ENCODE data around the gene PANX2.

The PANX2 gene

DNA sequence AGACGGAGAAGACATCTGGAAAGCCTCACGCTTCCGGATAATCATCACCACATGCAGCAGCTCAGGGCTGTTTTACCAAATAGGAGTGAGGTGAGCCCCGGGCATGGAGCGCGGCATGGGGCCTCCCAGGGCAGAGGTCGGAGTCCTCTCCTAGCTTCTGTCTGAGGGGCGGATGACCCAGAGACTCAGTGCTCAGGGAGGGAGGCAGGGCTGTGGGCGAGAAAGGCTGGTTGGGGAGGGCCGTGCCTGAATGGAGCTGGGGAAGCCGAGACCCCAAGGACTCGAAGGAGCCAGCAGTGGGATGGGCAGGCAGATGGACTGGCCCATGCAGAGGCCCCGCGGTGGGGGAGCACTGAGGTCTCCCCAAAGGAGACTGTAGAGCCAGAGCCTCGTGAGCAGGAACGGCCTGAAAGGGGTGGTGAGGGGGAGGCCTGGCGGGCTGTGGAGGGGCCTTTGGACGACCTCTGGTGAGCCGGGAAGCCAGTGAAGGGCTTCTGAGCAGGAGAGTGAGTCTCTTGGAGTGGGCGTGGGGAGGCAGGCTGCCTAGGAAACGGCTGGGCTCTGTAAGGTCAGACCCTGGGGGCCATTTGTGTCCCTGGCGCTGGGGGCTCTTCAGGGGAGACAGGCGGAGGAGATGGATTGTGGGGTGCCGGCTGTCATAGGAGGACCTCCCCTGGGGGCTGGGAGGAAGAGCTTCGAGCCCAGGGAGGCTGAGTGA is 24.7 kb upstream of the PANX2 start:
- peak in 1 of 42 donors; percentile 26 for DNase-seq
- intact Hi-C loops (cut with DNase I) = loop anchor here (2.0 kb wide), 1 partner anchor 63 kb away; no protein-coding TSS in a partner anchor

DNA sequence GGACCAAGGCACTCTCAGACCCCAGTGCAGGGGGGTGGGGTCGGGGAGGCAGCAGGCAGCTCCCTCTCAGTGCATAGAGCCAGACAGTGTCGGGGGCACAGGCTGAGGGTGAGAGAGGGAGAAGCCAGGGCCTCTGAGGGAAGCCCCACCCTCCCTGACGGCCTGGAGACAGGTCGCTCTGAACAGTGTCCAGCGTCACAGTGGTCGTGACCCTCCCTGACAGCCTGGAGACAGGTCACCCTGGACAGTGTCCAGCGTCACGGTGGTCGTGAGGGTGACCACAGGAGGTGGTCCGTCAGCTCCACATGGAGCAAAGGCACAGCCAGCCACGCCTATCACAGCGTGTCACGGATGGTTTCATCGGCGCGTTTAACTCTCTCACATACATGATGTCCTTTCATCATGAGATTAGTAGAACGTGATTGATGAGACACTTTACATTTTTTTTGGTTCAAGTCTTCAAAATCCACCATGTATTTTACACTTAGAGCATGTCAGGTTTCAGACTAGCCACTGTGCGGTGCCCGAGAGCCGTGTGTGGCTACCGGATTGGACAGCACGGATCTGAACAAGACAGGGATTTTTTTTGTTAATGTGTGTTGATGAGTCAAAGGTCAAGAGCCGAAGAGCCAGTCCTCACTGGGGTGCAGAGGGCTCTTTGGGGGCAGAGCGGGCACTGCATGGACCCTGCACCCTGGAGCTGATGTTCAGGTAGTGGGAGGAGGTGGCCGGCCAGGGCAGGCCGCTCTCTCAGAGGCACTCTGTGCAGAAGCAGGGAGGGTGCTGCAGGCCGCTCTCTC is 23.9 kb upstream of the PANX2 start:
- intact Hi-C loops (cut with DNase I) = loop anchor here (2.0 kb wide), 1 partner anchor 62 kb away; no protein-coding TSS in a partner anchor
- peak in 41 of 42 donors; percentile 55 to 86 (median 73) for DNase-seq

DNA sequence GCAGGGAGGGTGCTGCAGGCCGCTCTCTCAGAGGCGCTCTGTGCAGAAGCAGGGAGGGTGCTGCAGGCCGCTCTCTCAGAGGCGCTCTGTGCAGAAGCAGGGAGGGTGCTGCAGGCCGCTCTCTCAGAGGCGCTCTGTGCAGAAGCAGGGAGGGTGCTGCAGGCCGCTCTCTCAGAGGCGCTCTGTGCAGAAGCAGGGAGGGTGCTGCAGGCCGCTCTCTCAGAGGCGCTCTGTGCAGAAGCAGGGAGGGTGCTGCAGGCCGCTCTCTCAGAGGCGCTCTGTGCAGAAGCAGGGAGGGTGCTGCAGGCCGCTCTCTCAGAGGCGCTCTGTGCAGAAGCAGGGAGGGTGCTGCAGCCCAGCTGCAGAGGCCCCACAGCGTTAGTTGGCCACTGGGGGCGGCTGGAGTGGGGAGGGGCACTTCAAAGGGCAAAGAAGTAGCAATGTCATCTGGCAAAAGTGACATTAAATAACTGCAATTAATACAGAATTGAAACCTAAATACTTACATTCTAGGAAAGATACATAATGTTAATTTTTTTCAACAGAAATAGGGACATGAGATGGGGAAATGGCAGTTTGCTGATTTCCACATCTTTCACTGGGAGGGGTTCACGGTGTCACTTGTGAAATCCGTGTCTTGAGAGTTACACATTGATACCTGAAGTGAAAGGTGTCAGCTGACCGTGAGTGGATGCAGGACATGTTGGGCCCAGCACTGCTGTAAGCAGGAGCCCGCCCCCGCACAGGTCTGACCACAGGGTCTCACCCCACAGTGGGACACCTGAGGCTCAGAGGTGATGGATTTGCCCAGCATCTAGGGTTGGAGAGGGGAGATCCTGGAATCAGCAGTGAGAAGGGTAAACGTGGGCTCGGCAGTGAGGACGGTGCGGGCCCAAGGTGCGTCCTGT is 23.0 kb upstream of the PANX2 start:
- DNase-seq = peak in 1 of 42 donors; percentile 32
- intact Hi-C loops (cut with DNase I) = loop anchor here (2.0 kb wide), 1 partner anchor 61 kb away; no protein-coding TSS in a partner anchor

DNA sequence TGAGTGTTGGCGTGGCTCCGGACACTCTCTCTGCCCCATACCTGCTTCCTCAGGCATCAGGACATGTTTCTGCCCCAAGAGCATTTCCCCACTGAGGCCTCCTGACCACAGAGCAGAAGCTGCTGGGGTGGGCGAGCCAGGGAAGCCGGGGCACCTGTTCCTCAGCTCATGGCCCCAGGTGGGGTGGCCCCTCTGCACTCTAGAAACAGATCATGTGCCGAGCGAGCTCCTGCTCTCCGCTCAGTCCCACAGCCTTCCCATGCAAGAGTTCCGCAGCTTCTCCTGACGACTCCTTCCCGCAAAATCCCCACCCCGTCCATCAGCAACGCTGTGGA is 22.4 kb upstream of the PANX2 start:
- no peak for DNase-seq
- intact Hi-C loops (cut with DNase I) = no loop called here

DNA sequence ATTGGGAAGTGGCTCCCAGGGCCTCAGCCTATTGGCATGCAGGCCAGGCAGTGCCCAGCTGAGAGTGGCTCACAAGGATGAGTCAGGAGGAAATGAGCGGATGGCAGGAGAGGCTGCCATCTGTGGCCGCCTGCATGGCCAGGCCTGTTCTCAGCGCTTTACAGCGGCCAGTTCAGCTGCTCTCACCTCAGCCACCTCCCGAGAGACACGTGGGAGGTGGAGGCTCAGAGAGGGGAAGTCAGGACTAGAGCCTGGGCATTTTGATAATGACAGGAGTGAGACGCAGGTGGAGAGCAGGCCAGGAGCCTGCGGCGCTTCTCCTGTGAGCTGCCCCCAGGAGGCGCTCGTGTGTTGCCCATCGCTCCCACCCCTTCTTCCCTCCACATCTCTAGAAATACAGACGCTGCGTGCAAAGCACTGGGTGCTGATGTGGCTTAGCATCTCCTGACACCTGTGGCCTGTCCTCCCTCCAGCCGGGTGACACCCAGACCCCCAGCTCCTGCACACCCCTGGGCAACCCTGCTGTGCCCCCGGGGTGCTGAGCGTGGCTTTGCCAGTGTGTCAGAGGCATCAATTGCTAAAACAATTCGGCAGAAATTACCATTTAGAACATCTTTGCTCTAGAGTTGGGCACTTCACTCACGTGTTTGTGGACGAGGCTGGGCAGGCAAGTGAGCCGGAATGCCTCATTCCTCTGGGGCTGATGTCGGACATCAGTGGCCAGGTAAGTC is 21.4 kb upstream of the PANX2 start:
- intact Hi-C loops (cut with DNase I) = no loop called here
- DNase-seq = peak in 9 of 42 donors; percentile 27 to 62 (median 35)

DNA sequence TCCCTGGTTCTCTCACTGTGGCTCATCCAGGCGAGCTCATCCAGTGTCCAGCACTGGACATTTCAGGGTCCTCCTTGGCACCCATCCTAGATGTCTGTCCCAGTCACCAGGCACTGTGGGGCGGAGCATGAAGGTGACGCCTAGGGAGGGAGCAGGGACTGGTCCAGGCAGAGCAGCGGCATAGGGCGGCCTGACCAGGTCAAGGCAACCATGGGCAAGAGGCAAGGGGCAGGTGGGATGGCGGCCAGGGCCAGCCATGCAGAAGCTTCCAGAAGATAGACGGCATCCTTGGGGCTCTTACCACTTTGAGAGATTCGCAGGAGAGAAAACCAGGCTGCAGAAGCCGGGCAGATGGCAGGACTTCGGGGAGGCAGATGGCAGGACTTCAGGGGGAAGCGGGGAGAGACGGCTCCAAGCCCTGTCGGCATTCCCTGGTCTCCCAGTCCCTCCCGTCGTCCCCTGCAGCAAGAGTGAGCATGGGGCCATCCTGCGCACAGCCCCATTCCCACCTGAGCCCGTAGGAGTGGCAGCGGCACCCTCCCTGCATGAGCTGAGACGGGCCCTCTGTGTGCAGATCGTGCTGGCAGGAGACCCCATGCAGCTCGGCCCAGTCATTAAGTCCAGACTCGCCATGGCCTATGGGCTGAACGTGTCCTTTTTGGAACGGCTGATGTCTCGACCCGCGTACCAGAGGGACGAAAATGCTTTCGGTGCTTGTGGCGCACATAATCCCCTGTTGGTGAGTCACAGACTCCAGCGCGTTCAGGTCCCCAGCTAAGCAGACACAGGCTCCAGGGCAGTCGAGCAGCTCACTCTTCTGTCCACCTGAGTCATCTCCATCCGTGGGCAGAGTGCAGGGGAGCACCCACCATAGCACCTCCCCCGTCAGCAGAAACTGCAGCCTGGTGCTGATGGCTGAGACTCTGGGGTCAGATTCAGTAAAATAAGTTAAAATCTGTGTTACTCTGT is 20.1 kb upstream of the PANX2 start:
- intact Hi-C loops (cut with DNase I) = no loop called here
- no peak for DNase-seq

DNA sequence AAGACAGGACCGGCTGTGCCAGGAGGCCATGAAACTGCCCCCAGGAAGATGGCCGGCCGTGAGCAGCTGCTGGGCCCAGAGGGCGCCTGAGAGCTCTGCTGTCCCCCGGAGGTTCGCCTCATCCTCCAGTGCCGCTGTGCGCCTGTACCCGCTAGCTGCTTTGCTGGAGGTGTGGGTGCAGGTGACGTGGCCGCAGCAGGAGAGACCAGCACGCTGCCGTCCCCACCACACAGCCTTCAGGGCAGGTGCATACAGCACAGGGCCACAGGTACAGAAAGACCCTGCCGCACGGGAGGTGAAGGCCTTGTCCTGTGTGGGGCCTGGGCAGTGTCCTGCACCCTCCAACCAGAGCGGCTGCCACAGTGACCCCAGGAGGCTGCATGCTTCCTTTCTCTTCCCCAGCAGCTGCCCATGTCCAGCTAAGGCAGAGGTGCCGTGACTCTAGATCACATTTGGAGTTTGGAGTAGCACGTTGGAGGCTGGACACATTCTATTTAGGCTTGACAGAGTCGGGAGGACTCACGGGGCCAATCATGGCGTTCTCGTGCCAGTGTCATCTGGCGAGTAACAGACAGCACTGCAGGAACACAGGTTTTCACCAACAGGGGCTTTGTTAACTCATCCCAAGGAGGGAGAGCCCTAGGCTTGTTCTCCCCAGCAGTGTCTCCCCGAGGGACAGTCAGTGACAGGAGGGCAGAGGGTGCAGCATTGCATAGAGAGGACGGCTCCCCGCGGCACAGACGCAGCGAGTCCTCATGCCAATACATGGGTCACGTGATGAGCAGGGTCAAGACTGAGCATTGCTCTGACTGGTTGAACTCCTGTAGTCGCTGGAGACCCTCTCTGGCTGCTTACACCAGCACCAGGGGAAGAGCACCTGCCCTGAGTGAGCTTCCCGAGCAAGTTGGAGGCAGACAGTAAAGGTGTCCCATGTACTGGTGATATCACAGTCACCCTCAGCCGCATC is 18.7 kb upstream of the PANX2 start:
- intact Hi-C loops (cut with DNase I) = no loop called here
- no peak for DNase-seq

DNA sequence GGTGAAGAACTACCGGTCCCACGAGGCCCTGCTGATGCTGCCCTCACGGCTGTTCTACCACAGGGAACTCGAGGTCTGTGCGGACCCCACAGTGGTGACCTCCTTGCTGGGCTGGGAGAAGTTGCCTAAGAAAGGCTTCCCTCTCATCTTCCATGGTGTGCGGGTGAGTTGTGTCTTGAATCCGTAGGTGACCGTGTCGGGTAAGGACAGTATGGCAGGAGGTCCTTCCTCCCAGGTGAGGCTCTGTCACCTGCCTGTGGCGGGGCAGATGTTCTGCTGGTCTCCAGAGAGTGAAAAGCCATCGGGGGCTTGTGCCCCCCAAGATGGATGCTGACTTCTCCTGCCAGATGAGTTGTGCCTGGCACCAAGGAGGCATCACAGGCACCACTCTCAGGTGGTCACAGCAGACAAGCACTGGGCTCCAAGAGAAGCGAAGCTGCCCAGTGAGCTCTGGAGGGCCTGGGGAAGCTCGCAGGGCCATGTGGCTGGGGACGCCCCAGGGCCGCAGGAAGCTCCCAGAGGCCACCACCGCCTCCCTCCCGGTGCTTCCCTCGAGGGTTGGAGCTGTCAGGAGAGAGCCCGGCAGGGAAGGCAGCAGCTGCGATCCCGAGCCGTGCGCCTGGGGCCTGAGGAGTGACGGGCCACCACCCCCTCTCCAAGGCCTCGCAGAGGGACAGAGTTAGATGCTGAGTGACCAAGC is 17.3 kb upstream of the PANX2 start:
- DNase-seq = no peak
- intact Hi-C loops (cut with DNase I) = no loop called here

DNA sequence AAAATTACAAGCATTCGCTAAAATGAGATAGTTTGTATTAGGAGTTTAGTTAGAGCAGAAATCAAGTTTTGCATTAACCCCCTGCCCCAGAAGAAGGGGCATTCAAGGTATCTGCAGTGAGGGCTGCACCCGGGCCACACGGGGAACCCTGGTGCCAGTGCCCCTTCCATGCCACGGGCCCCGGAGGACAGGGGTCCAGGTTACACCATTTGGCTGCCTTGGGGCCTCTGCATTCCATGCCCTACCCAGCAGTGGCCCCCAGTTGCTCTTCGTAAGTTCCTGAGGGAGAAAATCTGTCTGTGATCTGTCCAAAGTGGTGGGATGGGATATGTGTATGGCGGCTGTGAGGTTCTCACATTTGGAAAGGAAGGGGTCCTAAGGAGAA is 16.8 kb upstream of the PANX2 start:
- intact Hi-C loops (cut with DNase I) = no loop called here

DNA sequence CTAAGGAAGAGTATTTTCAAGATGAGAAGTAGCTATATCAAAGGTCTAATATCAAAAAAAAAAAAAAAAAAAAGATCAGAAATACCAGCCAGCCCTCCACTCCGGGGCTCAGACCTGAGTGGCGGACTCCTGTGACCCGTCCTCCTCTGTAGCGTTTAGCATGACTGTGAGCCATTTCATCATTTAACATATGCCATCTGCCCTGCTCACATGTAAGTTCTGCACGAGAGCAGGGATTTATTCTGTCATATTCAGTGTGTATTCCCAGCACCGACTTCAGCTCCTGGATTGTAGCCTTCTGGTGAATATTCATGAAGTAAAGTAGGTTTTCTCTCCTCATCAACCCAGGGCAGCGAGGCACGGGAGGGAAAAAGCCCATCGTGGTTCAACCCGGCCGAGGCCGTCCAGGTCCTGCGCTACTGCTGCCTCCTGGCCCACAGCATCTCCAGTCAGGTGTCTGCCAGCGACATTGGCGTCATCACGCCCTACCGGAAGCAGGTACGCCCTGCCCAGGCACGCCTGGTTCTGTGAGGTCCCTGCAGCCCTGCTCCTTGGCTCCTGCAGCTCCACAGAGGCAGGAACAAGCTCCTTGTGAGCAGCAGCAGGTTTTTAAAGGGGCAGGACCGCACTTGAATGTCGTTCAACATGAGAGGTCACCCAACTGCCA is 12.7 kb upstream of the PANX2 start:
- intact Hi-C loops (cut with DNase I) = no loop called here

More for the DNA sequence above, 16.8 kb upstream of the PANX2 start:
- DNase-seq = no peak

DNA sequence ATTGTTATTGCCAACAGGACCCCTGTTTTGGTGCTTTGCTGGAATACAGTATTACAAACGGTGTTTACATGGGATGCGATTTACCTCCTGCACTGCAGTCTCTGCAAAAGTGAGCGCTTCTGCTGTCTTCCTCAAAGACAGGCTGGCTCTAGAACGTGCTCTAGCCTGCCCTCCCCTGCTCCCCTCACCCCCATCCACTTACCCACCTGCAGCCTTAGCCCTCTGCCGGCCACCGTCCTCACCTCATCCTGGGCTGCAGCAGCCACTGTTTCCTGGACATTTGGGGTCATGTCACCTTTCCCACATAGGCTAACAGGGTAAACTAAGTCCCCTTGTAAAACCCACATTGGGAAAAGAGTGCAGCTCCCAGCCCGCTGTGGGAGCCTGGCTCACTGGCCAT is 9.6 kb upstream of the PANX2 start:
- DNase-seq = no peak
- intact Hi-C loops (cut with DNase I) = no loop called here

More for the DNA sequence above, 12.7 kb upstream of the PANX2 start:
- peak in 10 of 42 donors; percentile 21 to 64 (median 42) for DNase-seq

DNA sequence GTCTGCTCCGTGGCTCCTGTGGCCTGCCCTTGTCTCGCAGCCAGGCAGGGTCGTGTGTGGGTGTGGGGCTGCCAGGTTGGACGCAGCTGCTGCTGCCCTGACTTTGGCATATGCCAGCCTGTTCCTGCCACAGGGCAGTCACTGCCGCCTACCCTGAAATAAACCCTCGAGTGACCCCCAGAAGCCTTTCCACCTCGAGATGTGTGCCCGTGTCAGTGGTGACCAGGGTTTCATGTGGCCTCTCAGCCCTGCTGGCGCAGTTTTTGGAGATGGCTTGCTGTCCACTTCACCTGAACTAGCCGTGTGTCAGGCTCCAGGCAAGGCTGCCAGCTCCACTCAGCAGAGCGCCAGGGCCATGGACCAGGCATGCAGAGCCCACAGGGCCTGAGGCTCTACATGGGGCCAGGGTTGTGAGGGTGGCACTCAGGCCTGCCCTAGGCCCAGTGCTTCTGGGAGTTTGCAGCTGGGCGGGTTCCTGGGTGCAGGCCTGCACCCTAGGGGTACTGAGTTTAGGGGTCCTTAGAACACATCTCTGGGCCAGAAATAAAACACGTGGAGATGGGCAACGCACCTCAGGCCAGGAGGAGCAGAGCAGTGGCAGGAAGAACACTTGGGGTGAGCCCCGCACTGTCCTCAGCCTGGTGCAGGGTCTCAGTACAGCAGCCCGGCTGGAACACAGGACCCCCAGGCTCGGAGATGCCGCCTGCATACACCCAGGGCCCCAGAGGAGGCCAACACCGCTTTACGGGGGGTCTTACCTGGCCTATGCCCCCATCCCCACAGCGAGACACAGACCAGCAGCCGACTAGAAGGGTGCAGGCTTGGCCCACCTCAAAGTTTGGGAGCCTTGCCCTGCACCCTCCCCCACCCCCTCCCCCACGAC is 8.8 kb upstream of the PANX2 start:
- intact Hi-C loops (cut with DNase I) = no loop called here
- DNase-seq = peak in 1 of 42 donors; percentile 34

DNA sequence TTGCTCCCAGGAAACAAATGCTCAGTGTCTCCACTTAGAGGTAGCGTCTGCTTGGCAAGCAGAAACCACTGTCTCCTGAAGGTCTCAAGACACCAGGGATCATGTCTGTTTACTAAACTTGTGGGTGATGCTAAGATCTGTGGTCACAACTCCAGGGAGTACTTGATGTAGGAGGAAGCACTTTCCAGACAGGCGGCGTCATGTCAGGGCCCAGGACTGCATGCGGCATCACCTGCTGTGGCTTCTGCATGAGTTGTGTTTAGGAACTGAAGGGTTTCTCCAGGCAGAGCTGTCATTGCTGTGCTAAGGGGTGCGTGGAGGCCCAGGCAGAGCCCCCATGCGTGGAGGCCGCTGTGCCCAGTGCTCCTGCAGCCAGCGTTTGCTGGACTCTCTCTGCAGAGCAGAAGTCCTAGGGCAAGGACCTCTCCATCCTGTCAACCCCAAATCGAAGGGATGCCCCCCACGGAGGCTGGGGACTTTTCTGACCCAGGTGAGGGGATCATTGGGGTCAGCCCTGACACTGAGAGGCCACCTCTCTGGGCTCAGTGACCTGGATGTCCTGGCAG is 8.1 kb upstream of the PANX2 start:
- no peak for DNase-seq
- intact Hi-C loops (cut with DNase I) = no loop called here
